ENCODE measurements around the gene WDFY4. TPM values are rescaled to one million over a fixed set of nuclear protein-coding genes. Genes with fewer than 3 reads are reported as not detected.

WDFY4 gene
- total and polyA plus RNA-seq, 9 of the 15 experiments (the other 6 are each of a cell fraction or from before 2014, with no cell fraction given), result 0.01 to 0.02 (median 0.01) TPM; not detected in 6

- TF ChIP-seq HEY1 (CRISPR knock-in tag; IDR thresholded peaks at IDR 0.05; ENCODE audit: borderline replicate concordance), result no peak
- no peak for TF ChIP-seq BHLHE40 (IDR thresholded peaks at IDR 0.05; ENCODE audit: low read length)
- TF ChIP-seq, protein P1, sequence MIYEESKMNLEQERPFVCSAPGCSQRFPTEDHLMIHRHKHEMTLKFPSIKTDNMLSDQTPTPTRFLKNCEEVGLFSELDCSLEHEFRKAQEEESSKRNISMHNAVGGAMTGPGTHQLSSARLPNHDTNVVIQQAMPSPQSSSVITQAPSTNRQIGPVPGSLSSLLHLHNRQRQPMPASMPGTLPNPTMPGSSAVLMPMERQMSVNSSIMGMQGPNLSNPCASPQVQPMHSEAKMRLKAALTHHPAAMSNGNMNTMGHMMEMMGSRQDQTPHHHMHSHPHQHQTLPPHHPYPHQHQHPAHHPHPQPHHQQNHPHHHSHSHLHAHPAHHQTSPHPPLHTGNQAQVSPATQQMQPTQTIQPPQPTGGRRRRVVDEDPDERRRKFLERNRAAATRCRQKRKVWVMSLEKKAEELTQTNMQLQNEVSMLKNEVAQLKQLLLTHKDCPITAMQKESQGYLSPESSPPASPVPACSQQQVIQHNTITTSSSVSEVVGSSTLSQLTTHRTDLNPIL (CRISPR knock-in tag; IDR thresholded peaks at IDR 0.05), result no peak
- TF ChIP-seq, protein P2, sequence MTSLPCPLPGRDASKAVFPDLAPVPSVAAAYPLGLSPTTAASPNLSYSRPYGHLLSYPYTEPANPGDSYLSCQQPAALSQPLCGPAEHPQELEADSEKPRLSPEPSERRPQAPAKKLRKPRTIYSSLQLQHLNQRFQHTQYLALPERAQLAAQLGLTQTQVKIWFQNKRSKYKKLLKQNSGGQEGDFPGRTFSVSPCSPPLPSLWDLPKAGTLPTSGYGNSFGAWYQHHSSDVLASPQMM (CRISPR knock-in tag; IDR thresholded peaks at IDR 0.05), result no peak
- no peak for TF ChIP-seq ZNF740 (CRISPR knock-in tag; IDR thresholded peaks at IDR 0.05)
- no peak for TF ChIP-seq ZNF740 (tag; IDR thresholded peaks at IDR 0.05)
- no peak for TF ChIP-seq ATF3 (IDR thresholded peaks at IDR 0.05)
- TF ChIP-seq ATF3 (CRISPR knock-in tag; conservative IDR thresholded peaks at IDR 0.05), result no peak
- TF ChIP-seq TFE3 (CRISPR knock-in tag; IDR thresholded peaks at IDR 0.05), result peak; percentile 94
- no peak for TF ChIP-seq MED1 (CRISPR knock-in tag; IDR thresholded peaks at IDR 0.05; ENCODE audit: borderline replicate concordance)
- peak; percentile 68; the same call in 1 of the 2 replicates for TF ChIP-seq TOE1 (IDR thresholded peaks at IDR 0.05; ENCODE audit: borderline replicate concordance)
- no peak for TF ChIP-seq TOE1 (CRISPR knock-in tag; IDR thresholded peaks at IDR 0.05; ENCODE audit: borderline replicate concordance, low read depth)
- no peak for TF ChIP-seq ZNF384 (IDR thresholded peaks at IDR 0.05; ENCODE audit: low read depth, low read length)
- no peak for TF ChIP-seq NR1H2 (CRISPR knock-in tag; IDR thresholded peaks at IDR 0.05)
- no peak for TF ChIP-seq ZNF277 (CRISPR knock-in tag; IDR thresholded peaks at IDR 0.05; ENCODE audit: borderline replicate concordance)
- no peak for TF ChIP-seq CBFB (CRISPR knock-in tag; IDR thresholded peaks at IDR 0.05)
- no peak for TF ChIP-seq SAFB (IDR thresholded peaks at IDR 0.05; ENCODE audit: borderline replicate concordance, low read depth, low read length)
- TF ChIP-seq, protein P3, sequence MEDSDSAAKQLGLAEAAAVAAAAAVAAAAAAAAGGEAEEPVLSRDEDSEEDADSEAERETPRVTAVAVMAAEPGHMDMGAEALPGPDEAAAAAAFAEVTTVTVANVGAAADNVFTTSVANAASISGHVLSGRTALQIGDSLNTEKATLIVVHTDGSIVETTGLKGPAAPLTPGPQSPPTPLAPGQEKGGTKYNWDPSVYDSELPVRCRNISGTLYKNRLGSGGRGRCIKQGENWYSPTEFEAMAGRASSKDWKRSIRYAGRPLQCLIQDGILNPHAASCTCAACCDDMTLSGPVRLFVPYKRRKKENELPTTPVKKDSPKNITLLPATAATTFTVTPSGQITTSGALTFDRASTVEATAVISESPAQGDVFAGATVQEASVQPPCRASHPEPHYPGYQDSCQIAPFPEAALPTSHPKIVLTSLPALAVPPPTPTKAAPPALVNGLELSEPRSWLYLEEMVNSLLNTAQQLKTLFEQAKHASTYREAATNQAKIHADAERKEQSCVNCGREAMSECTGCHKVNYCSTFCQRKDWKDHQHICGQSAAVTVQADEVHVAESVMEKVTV (CRISPR knock-in tag; IDR thresholded peaks at IDR 0.05), result no peak
Observed at GRCh38 chr10:48742891-48743860, 58.5 kb downstream of the WDFY4 start (continued).
